ENCODE measurements around the gene FAM171A1.
A peak's percentile ranks its signal among the peaks of the same experiment; 100 is the strongest.

The FAM171A1 gene

GRCh38 chr10:15181576-15182156 lies 189.4 kb downstream of the FAM171A1 start:
- no peak overlapping the region for H3K27ac ChIP-seq
- no peaks in the 10 kb centered on the region for H3K36me3 ChIP-seq (ENCODE audit: insufficient read depth, low read length)
- DNase-seq (ENCODE audit: low read depth, low spot score), result no peak
- TF ChIP-seq FOXP2 (optimal IDR thresholded peaks at IDR 0.05; ENCODE audit: control extremely low read depth, extremely low read length, insufficient read depth), result no peak
- no peak for TF ChIP-seq POLR2AphosphoS5 (IDR thresholded peaks at IDR 0.05; ENCODE audit: borderline replicate concordance, low read depth, low read length)
- TF ChIP-seq EZH2 (IDR thresholded peaks at IDR 0.05), result no peak
- no peak overlapping the region for H3K9ac ChIP-seq (ENCODE audit: insufficient read length)
- no peak overlapping the region for H3K4me3 ChIP-seq
- no peaks in the 10 kb centered on the region for H3K9me3 ChIP-seq (ENCODE audit: low read depth, low read length)

- Histone ChIP-seq H3K4me3 (no peak overlapping the region), H3K9ac (ENCODE audit: insufficient read length) (no peak overlapping the region), H3K9me3 (ENCODE audit: low read depth, low read length) (no peaks in the 10 kb centered on the region), H3K36me3 (ENCODE audit: insufficient read depth, low read length) (no peaks in the 10 kb centered on the region), H3K27ac (no peak overlapping the region)
- no peak for DNase-seq (ENCODE audit: low read depth, low spot score)
- TF ChIP-seq POLR2AphosphoS5 (IDR thresholded peaks at IDR 0.05; ENCODE audit: borderline replicate concordance, low read depth, low read length) (no peak), FOXP2 (optimal IDR thresholded peaks at IDR 0.05; ENCODE audit: control extremely low read depth, extremely low read length, insufficient read depth) (no peak), EZH2 (IDR thresholded peaks at IDR 0.05) (no peak)
Observed at GRCh38 chr10:15180736-15181135, 190.4 kb downstream of the FAM171A1 start.

GRCh38 chr10:15176269-15176668 lies 194.8 kb downstream of the FAM171A1 start:
- Histone ChIP-seq H3K27ac (no peak overlapping the region), H3K4me3 (no peak overlapping the region), H3K36me3 (ENCODE audit: insufficient read depth, low read length) (no peaks in the 10 kb centered on the region), H3K9ac (ENCODE audit: insufficient read length) (no peak overlapping the region), H3K9me3 (ENCODE audit: low read depth, low read length) (no peaks in the 10 kb centered on the region)
- DNase-seq (ENCODE audit: low read depth, low spot score), result no peak
- TF ChIP-seq POLR2AphosphoS5 (IDR thresholded peaks at IDR 0.05; ENCODE audit: borderline replicate concordance, low read depth, low read length) (no peak), FOXP2 (optimal IDR thresholded peaks at IDR 0.05; ENCODE audit: control extremely low read depth, extremely low read length, insufficient read depth) (no peak), EZH2 (IDR thresholded peaks at IDR 0.05) (no peak)

- H3K27ac ChIP-seq, result no peak overlapping the region
- no peaks in the 10 kb centered on the region for H3K9me3 ChIP-seq (ENCODE audit: low read depth, low read length)
- no peaks in the 10 kb centered on the region for H3K36me3 ChIP-seq (ENCODE audit: insufficient read depth, low read length)
- no peak overlapping the region for H3K9ac ChIP-seq (ENCODE audit: insufficient read length)
- H3K4me3 ChIP-seq, result no peak overlapping the region
- TF ChIP-seq FOXP2 (optimal IDR thresholded peaks at IDR 0.05; ENCODE audit: control extremely low read depth, extremely low read length, insufficient read depth) (no peak), POLR2AphosphoS5 (IDR thresholded peaks at IDR 0.05; ENCODE audit: borderline replicate concordance, low read depth, low read length) (no peak), EZH2 (IDR thresholded peaks at IDR 0.05) (no peak)
- no peak for DNase-seq (ENCODE audit: low read depth, low spot score)
Observed at GRCh38 chr10:15175587-15175986, 195.5 kb downstream of the FAM171A1 start.

- no peak for DNase-seq (ENCODE audit: low read depth, low spot score)
- Histone ChIP-seq H3K9ac (ENCODE audit: insufficient read length) (no peak overlapping the region), H3K36me3 (ENCODE audit: insufficient read depth, low read length) (no peaks in the 10 kb centered on the region), H3K4me3 (no peak overlapping the region), H3K27ac (no peak overlapping the region), H3K9me3 (ENCODE audit: low read depth, low read length) (no peaks in the 10 kb centered on the region)
- TF ChIP-seq FOXP2 (optimal IDR thresholded peaks at IDR 0.05; ENCODE audit: control extremely low read depth, extremely low read length, insufficient read depth), result no peak
- TF ChIP-seq POLR2AphosphoS5 (IDR thresholded peaks at IDR 0.05; ENCODE audit: borderline replicate concordance, low read depth, low read length), result no peak
- no peak for TF ChIP-seq EZH2 (IDR thresholded peaks at IDR 0.05)
Observed at GRCh38 chr10:15172306-15172840, 198.7 kb downstream of the FAM171A1 start.

- Histone ChIP-seq H3K9ac (ENCODE audit: insufficient read length) (no peak overlapping the region), H3K27ac (no peak overlapping the region), H3K36me3 (ENCODE audit: insufficient read depth, low read length) (no peaks in the 10 kb centered on the region), H3K9me3 (ENCODE audit: low read depth, low read length) (no peaks in the 10 kb centered on the region), H3K4me3 (no peak overlapping the region)
- DNase-seq (ENCODE audit: low read depth, low spot score), result no peak
- TF ChIP-seq POLR2AphosphoS5 (IDR thresholded peaks at IDR 0.05; ENCODE audit: borderline replicate concordance, low read depth, low read length) (no peak), FOXP2 (optimal IDR thresholded peaks at IDR 0.05; ENCODE audit: control extremely low read depth, extremely low read length, insufficient read depth) (no peak), EZH2 (IDR thresholded peaks at IDR 0.05) (no peak)
Observed at GRCh38 chr10:15169555-15170401, 201.3 kb downstream of the FAM171A1 start.

- no peak for TF ChIP-seq EZH2 (IDR thresholded peaks at IDR 0.05)
- TF ChIP-seq POLR2AphosphoS5 (IDR thresholded peaks at IDR 0.05; ENCODE audit: borderline replicate concordance, low read depth, low read length), result no peak
- Histone ChIP-seq H3K4me3 (0 out of 2 replicates have a peak overlapping the region, but pooled peaks have one; percentile 33), H3K9ac (ENCODE audit: insufficient read length) (no peak overlapping the region), H3K36me3 (ENCODE audit: insufficient read depth, low read length) (no peaks in the 10 kb centered on the region), H3K9me3 (ENCODE audit: low read depth, low read length) (no peaks in the 10 kb centered on the region), H3K27ac (no peak overlapping the region)
- DNase-seq (ENCODE audit: low read depth, low spot score), result no peak
Observed at GRCh38 chr10:15168786-15169554, 202.1 kb downstream of the FAM171A1 start.

- Histone ChIP-seq H3K9me3 (ENCODE audit: low read depth, low read length) (no peaks in the 10 kb centered on the region), H3K27ac (no peak within 1 kb of the TSS), H3K4me3 (peak within 1 kb of the TSS; percentile 77)
Observed at GRCh38 chr10:15168291-15168785, 202.8 kb downstream of the FAM171A1 start, which contains the start of gene NMT2. NMT2 (minus strand) TSS chr10:15168693; CDS start chr10:15168612, 81 bp downstream.

More at GRCh38 chr10:15168291-15168785, 202.8 kb downstream of the FAM171A1 start, which contains the start of gene NMT2:
- DNase-seq (ENCODE audit: low read depth, low spot score), result no peak
- no peaks in the 10 kb centered on the region for H3K36me3 ChIP-seq (ENCODE audit: insufficient read depth, low read length)
- H3K9ac ChIP-seq (ENCODE audit: insufficient read length), result peak within 1 kb of the TSS; percentile 41
- TF ChIP-seq EZH2 (IDR thresholded peaks at IDR 0.05), result no peak
- no peak for TF ChIP-seq FOXP2 (optimal IDR thresholded peaks at IDR 0.05; ENCODE audit: control extremely low read depth, extremely low read length, insufficient read depth)
- TF ChIP-seq POLR2AphosphoS5 (IDR thresholded peaks at IDR 0.05; ENCODE audit: borderline replicate concordance, low read depth, low read length), result no peak

Data from SK-N-MC (cell line).